ENCODE data around the gene SLC7A6. TPM values are rescaled to one million over a fixed set of nuclear protein-coding genes. Genes with fewer than 3 reads are reported as not detected.

SLC7A6 gene
- total and polyA plus RNA-seq, 5 donors from 2014 or later = 10.7 to 141 (median 18.8) TPM

GRCh38 chr16:68324780-68325357 lies 60.5 kb downstream of the SLC7A6 start:
- H3K27ac Mint-ChIP-seq = peak overlapping the region in 2 of 3 donors; percentile 20 to 47

GRCh38 chr16:68328151-68328859 lies 64.0 kb downstream of the SLC7A6 start:
- Mint-ChIP-seq H3K27me3 (no peaks in the 10 kb centered on the region), H3K4me1 (peaks cover 13 to 24% (median 20%) of the 10 kb centered on the region in 4 donors), H3K9me3 (peaks cover 0 to 1% (median 0%) of the 10 kb centered on the region in 7 donors), H3K4me3 (no peak overlapping the region), H3K36me3 (peaks cover 23% of the 10 kb centered on the region), H3K27ac (peak overlapping the region in 1 of 3 donors; percentile 55)
- H3K4me1 ChIP-seq (ENCODE audit: control insufficient read depth, insufficient read depth, low read length, poor library complexity, severe bottlenecking) = peaks cover 11% of the 10 kb centered on the region
- ATAC-seq (ENCODE audit: low read depth in 2 of 2) (peak; percentile 89 to 95), DNase-seq (peak; percentile 70 to 87 (median 78))
- H3K9me3 ChIP-seq (ENCODE audit: control insufficient read depth in 2 of 2, low read length in 2 of 2) = no peaks in the 10 kb centered on the region
- peaks cover 24% of the 10 kb centered on the region for H3K36me3 ChIP-seq (ENCODE audit: control insufficient read depth, insufficient read depth, low read length)
- H3K4me3 ChIP-seq (ENCODE audit: low read depth, low read length) = no peak overlapping the region
- H3K27ac ChIP-seq (ENCODE audit: insufficient read depth, low read length, poor library complexity, severe bottlenecking) = no peak overlapping the region
- H3K27me3 ChIP-seq (ENCODE audit: control insufficient read depth, insufficient read depth, low read length) = no peaks in the 10 kb centered on the region

More at GRCh38 chr16:68324780-68325357, 60.5 kb downstream of the SLC7A6 start:
- peaks cover 5 to 15% (median 8%) of the 10 kb centered on the region in 4 donors for H3K4me1 Mint-ChIP-seq
- H3K4me3 Mint-ChIP-seq = no peak overlapping the region
- ATAC-seq (ENCODE audit: low read depth in 2 of 2) = no peak
- Histone ChIP-seq H3K27ac (ENCODE audit: insufficient read depth, low read length, poor library complexity, severe bottlenecking) (no peak overlapping the region), H3K9me3 (ENCODE audit: control insufficient read depth in 2 of 2, low read length in 2 of 2) (no peaks in the 10 kb centered on the region), H3K4me3 (ENCODE audit: low read depth, low read length) (no peak overlapping the region), H3K4me1 (ENCODE audit: control insufficient read depth, insufficient read depth, low read length, poor library complexity, severe bottlenecking) (no peaks in the 10 kb centered on the region), H3K27me3 (ENCODE audit: control insufficient read depth, insufficient read depth, low read length) (no peaks in the 10 kb centered on the region), H3K36me3 (ENCODE audit: control insufficient read depth, insufficient read depth, low read length) (peaks cover 31% of the 10 kb centered on the region)
- peaks cover 0 to 1% (median 0%) of the 10 kb centered on the region in 7 donors for H3K9me3 Mint-ChIP-seq
- H3K36me3 Mint-ChIP-seq = peaks cover 27% of the 10 kb centered on the region
- no peaks in the 10 kb centered on the region for H3K27me3 Mint-ChIP-seq
- no peak for DNase-seq

- Mint-ChIP-seq H3K9me3 (peaks cover 0 to 1% (median 0%) of the 10 kb centered on the region in 7 donors), H3K27ac (no peak overlapping the region), H3K36me3 (peaks cover 21% of the 10 kb centered on the region), H3K4me3 (no peak overlapping the region), H3K4me1 (peaks cover 13 to 24% (median 20%) of the 10 kb centered on the region in 4 donors), H3K27me3 (no peaks in the 10 kb centered on the region)
- Histone ChIP-seq H3K4me1 (ENCODE audit: control insufficient read depth, insufficient read depth, low read length, poor library complexity, severe bottlenecking) (peaks cover 11% of the 10 kb centered on the region), H3K27me3 (ENCODE audit: control insufficient read depth, insufficient read depth, low read length) (no peaks in the 10 kb centered on the region), H3K36me3 (ENCODE audit: control insufficient read depth, insufficient read depth, low read length) (peaks cover 22% of the 10 kb centered on the region), H3K27ac (ENCODE audit: insufficient read depth, low read length, poor library complexity, severe bottlenecking) (no peak overlapping the region), H3K4me3 (ENCODE audit: low read depth, low read length) (no peak overlapping the region), H3K9me3 (ENCODE audit: control insufficient read depth in 2 of 2, low read length in 2 of 2) (no peaks in the 10 kb centered on the region)
- no peak for ATAC-seq (ENCODE audit: low read depth in 2 of 2)
- no peak for DNase-seq
Measured at GRCh38 chr16:68328860-68329390, 64.6 kb downstream of the SLC7A6 start.

- no peak for ATAC-seq (ENCODE audit: low read depth in 2 of 2)
- H3K27ac ChIP-seq (ENCODE audit: insufficient read depth, low read length, poor library complexity, severe bottlenecking) = no peak overlapping the region
- peaks cover 30% of the 10 kb centered on the region for H3K36me3 Mint-ChIP-seq
- peak overlapping the region in 2 of 4 donors; percentile 9 to 71 for H3K4me3 Mint-ChIP-seq
- no peak for DNase-seq
- H3K4me3 ChIP-seq (ENCODE audit: low read depth, low read length) = no peak overlapping the region
- H3K36me3 ChIP-seq (ENCODE audit: control insufficient read depth, insufficient read depth, low read length) = peaks cover 6% of the 10 kb centered on the region
- H3K4me1 ChIP-seq (ENCODE audit: control insufficient read depth, insufficient read depth, low read length, poor library complexity, severe bottlenecking) = peaks cover 11% of the 10 kb centered on the region
- H3K27me3 ChIP-seq (ENCODE audit: control insufficient read depth, insufficient read depth, low read length) = no peaks in the 10 kb centered on the region
- peaks cover 15 to 26% (median 22%) of the 10 kb centered on the region in 4 donors for H3K4me1 Mint-ChIP-seq
- H3K27me3 Mint-ChIP-seq = no peaks in the 10 kb centered on the region
- peak overlapping the region; percentile 86 to 88 (median 88) for H3K27ac Mint-ChIP-seq
- H3K9me3 ChIP-seq (ENCODE audit: control insufficient read depth in 2 of 2, low read length in 2 of 2) = no peaks in the 10 kb centered on the region
- H3K9me3 Mint-ChIP-seq = peaks cover 0 to 1% (median 0%) of the 10 kb centered on the region in 7 donors
Measured at GRCh38 chr16:68331879-68332410, 67.6 kb downstream of the SLC7A6 start.

GRCh38 chr16:68332411-68333121 lies 68.2 kb downstream of the SLC7A6 start:
- Mint-ChIP-seq H3K27ac (peak overlapping the region; percentile 86 to 88 (median 88)), H3K27me3 (no peaks in the 10 kb centered on the region), H3K9me3 (no peaks in the 10 kb centered on the region), H3K4me3 (peak overlapping the region in 2 of 4 donors; percentile 9 to 71), H3K36me3 (peaks cover 36% of the 10 kb centered on the region), H3K4me1 (peaks cover 15 to 24% (median 22%) of the 10 kb centered on the region in 4 donors)
- Histone ChIP-seq H3K9me3 (ENCODE audit: control insufficient read depth in 2 of 2, low read length in 2 of 2) (no peaks in the 10 kb centered on the region), H3K27ac (ENCODE audit: insufficient read depth, low read length, poor library complexity, severe bottlenecking) (no peak overlapping the region), H3K4me3 (ENCODE audit: low read depth, low read length) (no peak overlapping the region), H3K27me3 (ENCODE audit: control insufficient read depth, insufficient read depth, low read length) (no peaks in the 10 kb centered on the region), H3K36me3 (ENCODE audit: control insufficient read depth, insufficient read depth, low read length) (peaks cover 6% of the 10 kb centered on the region), H3K4me1 (ENCODE audit: control insufficient read depth, insufficient read depth, low read length, poor library complexity, severe bottlenecking) (peaks cover 11% of the 10 kb centered on the region)
- peak in 1 of 3 donors; percentile 77 for DNase-seq
- peak; percentile 50 to 57 for ATAC-seq (ENCODE audit: low read depth in 2 of 2)

GRCh38 chr16:68335175-68335574 lies 70.8 kb downstream of the SLC7A6 start:
- no peak overlapping the region for H3K4me3 Mint-ChIP-seq
- DNase-seq (no peak), ATAC-seq (ENCODE audit: low read depth in 2 of 2) (no peak)
- H3K27ac Mint-ChIP-seq = peak overlapping the region in 1 of 3 donors; percentile 11
- H3K36me3 ChIP-seq (ENCODE audit: control insufficient read depth, insufficient read depth, low read length) = peaks cover 31% of the 10 kb centered on the region
- no peak overlapping the region for H3K27ac ChIP-seq (ENCODE audit: insufficient read depth, low read length, poor library complexity, severe bottlenecking)
- no peaks in the 10 kb centered on the region for H3K27me3 Mint-ChIP-seq
- peaks cover 47% of the 10 kb centered on the region for H3K36me3 Mint-ChIP-seq
- H3K4me3 ChIP-seq (ENCODE audit: low read depth, low read length) = no peak overlapping the region
- H3K4me1 ChIP-seq (ENCODE audit: control insufficient read depth, insufficient read depth, low read length, poor library complexity, severe bottlenecking) = peaks cover 11% of the 10 kb centered on the region
- H3K4me1 Mint-ChIP-seq = peaks cover 9 to 16% (median 13%) of the 10 kb centered on the region in 4 donors
- no peaks in the 10 kb centered on the region for H3K27me3 ChIP-seq (ENCODE audit: control insufficient read depth, insufficient read depth, low read length)
- no peaks in the 10 kb centered on the region for H3K9me3 ChIP-seq (ENCODE audit: control insufficient read depth in 2 of 2, low read length in 2 of 2)
- no peaks in the 10 kb centered on the region for H3K9me3 Mint-ChIP-seq

GRCh38 chr16:68338326-68339119 lies 74.2 kb downstream of the SLC7A6 start:
- Histone ChIP-seq H3K4me1 (ENCODE audit: control insufficient read depth, insufficient read depth, low read length, poor library complexity, severe bottlenecking) (no peaks in the 10 kb centered on the region), H3K4me3 (ENCODE audit: low read depth, low read length) (no peak overlapping the region), H3K27me3 (ENCODE audit: control insufficient read depth, insufficient read depth, low read length) (no peaks in the 10 kb centered on the region), H3K36me3 (ENCODE audit: control insufficient read depth, insufficient read depth, low read length) (peaks cover 51% of the 10 kb centered on the region), H3K9me3 (ENCODE audit: control insufficient read depth in 2 of 2, low read length in 2 of 2) (no peaks in the 10 kb centered on the region), H3K27ac (ENCODE audit: insufficient read depth, low read length, poor library complexity, severe bottlenecking) (no peak overlapping the region)
- Mint-ChIP-seq H3K9me3 (no peaks in the 10 kb centered on the region), H3K27me3 (no peaks in the 10 kb centered on the region), H3K36me3 (peaks cover 57% of the 10 kb centered on the region), H3K4me1 (peaks cover 0 to 4% (median 2%) of the 10 kb centered on the region in 4 donors), H3K27ac (no peak overlapping the region), H3K4me3 (no peak overlapping the region)
- no peak for DNase-seq
- no peak for ATAC-seq (ENCODE audit: low read depth in 2 of 2)

Data from CD4-positive, CD25-positive, alpha-beta regulatory T cell (primary cell).